ENCODE results near the gene CFAP251. TPM values are rescaled to one million over a fixed set of nuclear protein-coding genes. Genes with fewer than 3 reads are reported as not detected.

Gene CFAP251
- total RNA-seq, 1 experiment from 2014 or later, result 2.6 TPM

- no peak for TF ChIP-seq EZH2phosphoT487 (IDR thresholded peaks at IDR 0.05; ENCODE audit: borderline replicate concordance)
These were observed 28.1 kb downstream of the CFAP251 start (continued) for GRCh38 chr12:121946313-121947025.

- no peak overlapping the region for H3K4me2 ChIP-seq (ENCODE audit: low read length)
- CTCF ChIA-PET, result interaction anchor here (1.1 kb wide), 1 partner anchor 29 kb away, joined by 3 read pairs; the partner anchor contains the start of gene CFAP251
- POLR2A ChIA-PET, result no interaction called here
These were observed 29.6 kb downstream of the CFAP251 start for GRCh38 chr12:121947981-121948380.

More at GRCh38 chr12:121947981-121948380, 29.6 kb downstream of the CFAP251 start:
- no peaks in the 10 kb centered on the region for H3K9me2 ChIP-seq (ENCODE audit: insufficient read depth)
- no peaks in the 10 kb centered on the region for H4K20me1 ChIP-seq (ENCODE audit: insufficient read depth)
- ATAC-seq (no peak), DNase-seq (ENCODE audit: low read depth, low spot score) (no peak)
- 0 out of 4 replicates have a peak, but pooled peaks cover 0 to 5% of the 10 kb centered on the region in 2 experiments for H3K4me1 ChIP-seq (ENCODE audit: control insufficient read depth in 1 of 2, insufficient read depth in 2 of 2, low read length in 2 of 2)
- H3K36me3 ChIP-seq (ENCODE audit: control insufficient read depth in 1 of 2, insufficient read depth in 2 of 2, low read length in 2 of 2), result no peaks in the 10 kb centered on the region
- H3K9me3 ChIP-seq (ENCODE audit: control insufficient read depth in 1 of 2, insufficient read depth in 1 of 2, low read depth in 1 of 2, low read length in 2 of 2), result no peaks in the 10 kb centered on the region
- intact Hi-C loops (cut with micrococcal nuclease), result no loop called here
- H3K27me3 ChIP-seq (ENCODE audit: insufficient read depth, low read length), result no peaks in the 10 kb centered on the region
- H3K27ac ChIP-seq (ENCODE audit: low read depth, low read length), result no peak overlapping the region
- RAD21 ChIA-PET (ENCODE audit: low non-redundant PET in 1 of 2, low total read pairs in 2 of 2, uncharacterized antibody in 2 of 2, unreplicated experiment in 2 of 2), result no interaction called here
- TF ChIP-seq REST (IDR thresholded peaks at IDR 0.05; ENCODE audit: low read depth) (no peak), ZNF274 (IDR thresholded peaks at IDR 0.05; ENCODE audit: low read depth, low read length) (no peak), MAX (IDR thresholded peaks at IDR 0.05) (no peak), EZH2phosphoT487 (IDR thresholded peaks at IDR 0.05; ENCODE audit: borderline replicate concordance) (no peak), ZFX (IDR thresholded peaks at IDR 0.05) (no peak), SRF (IDR thresholded peaks at IDR 0.05; ENCODE audit: low read depth) (no peak), ZBTB33 (IDR thresholded peaks at IDR 0.05; ENCODE audit: extremely low read depth, insufficient replicate concordance, low read length) (no peak), EZH2 (IDR thresholded peaks at IDR 0.05) (no peak), CTCF (IDR thresholded peaks at IDR 0.05 in 2 of 3, conservative IDR thresholded peaks at IDR 0.05 in 1 of 3; ENCODE audit: borderline replicate concordance in 1 of 3, insufficient read depth in 1 of 3, low read depth in 2 of 3, low read length in 2 of 3) (no peak), RAD21 (IDR thresholded peaks at IDR 0.05; ENCODE audit: low read depth) (no peak), EGR1 (IDR thresholded peaks at IDR 0.05; ENCODE audit: low read depth) (no peak), SP1 (IDR thresholded peaks at IDR 0.05; ENCODE audit: low read depth) (no peak), POLR2A (IDR thresholded peaks at IDR 0.05; ENCODE audit: borderline replicate concordance, extremely low read depth, insufficient read depth, insufficient read length) (no peak), YY1 (IDR thresholded peaks at IDR 0.05; ENCODE audit: extremely low read depth, insufficient replicate concordance, low read depth, low read length) (no peak), JUND (IDR thresholded peaks at IDR 0.05) (no peak)
- no peaks in the 10 kb centered on the region for H3K79me2 ChIP-seq (ENCODE audit: insufficient read depth, low read length)
- BruUV-seq (replicated peaks), result no TSS peak
- H2AFZ ChIP-seq (ENCODE audit: low read depth, low read length, poor library complexity, severe bottlenecking), result no peak overlapping the region
- H3K9ac ChIP-seq (ENCODE audit: low read length), result no peak overlapping the region
- H3K4me3 ChIP-seq (replicated peaks in 1 of 2; ENCODE audit: low read depth in 1 of 2, low read length in 2 of 2), result no peak overlapping the region

Data from HCT116 (cell line).